ENCODE results near the gene LCE2D.

DNA sequence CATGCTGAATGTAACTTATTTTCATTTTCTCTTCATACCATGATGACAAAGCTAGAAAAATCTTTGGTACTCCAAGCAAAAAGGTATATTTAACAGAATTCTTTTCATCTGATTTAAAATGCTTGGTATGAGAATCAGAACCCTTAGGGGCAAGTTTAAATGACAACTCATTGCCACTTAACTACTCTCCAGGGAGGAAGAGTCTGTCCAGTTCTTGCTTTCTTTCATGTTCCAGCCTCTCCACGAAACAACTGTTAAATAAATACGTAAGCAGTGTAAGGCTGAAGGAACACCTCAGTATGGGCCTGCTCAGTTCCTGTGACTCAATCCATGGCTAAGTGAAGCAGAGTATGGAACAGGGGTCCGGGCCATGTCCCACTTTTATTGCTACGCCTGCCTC lies 36.6 kb downstream of the LCE2D start:
- TF ChIP-seq, protein P1, sequence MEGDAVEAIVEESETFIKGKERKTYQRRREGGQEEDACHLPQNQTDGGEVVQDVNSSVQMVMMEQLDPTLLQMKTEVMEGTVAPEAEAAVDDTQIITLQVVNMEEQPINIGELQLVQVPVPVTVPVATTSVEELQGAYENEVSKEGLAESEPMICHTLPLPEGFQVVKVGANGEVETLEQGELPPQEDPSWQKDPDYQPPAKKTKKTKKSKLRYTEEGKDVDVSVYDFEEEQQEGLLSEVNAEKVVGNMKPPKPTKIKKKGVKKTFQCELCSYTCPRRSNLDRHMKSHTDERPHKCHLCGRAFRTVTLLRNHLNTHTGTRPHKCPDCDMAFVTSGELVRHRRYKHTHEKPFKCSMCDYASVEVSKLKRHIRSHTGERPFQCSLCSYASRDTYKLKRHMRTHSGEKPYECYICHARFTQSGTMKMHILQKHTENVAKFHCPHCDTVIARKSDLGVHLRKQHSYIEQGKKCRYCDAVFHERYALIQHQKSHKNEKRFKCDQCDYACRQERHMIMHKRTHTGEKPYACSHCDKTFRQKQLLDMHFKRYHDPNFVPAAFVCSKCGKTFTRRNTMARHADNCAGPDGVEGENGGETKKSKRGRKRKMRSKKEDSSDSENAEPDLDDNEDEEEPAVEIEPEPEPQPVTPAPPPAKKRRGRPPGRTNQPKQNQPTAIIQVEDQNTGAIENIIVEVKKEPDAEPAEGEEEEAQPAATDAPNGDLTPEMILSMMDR (conservative IDR thresholded peaks at IDR 0.05; ENCODE audit: low read length) = no peak
- TF ChIP-seq EZH2phosphoT487 (IDR thresholded peaks at IDR 0.05; ENCODE audit: borderline replicate concordance, low read depth, low read length) = no peak

Measured in OCI-LY7 (cell line).